WERI-Rb-1 (cell line): ENCODE results near the gene TEKT1.
"Not testable (repeated sequence)": the region's sequence is repeated elsewhere in the genome, so short reads cannot be mapped to it uniquely, and the experiment has no call there.

Source experiments
- DNase-seq: peaks from one replicate; pipeline ENCODE4 v3.0.0-alpha.2; 2020
- H3K27ac ChIP-seq: fragments of 250-450 bp; sonication (Bioruptor Pico); 2 replicates; pipeline ENCODE4 v1.5.1; 2020; ENCODE audit warnings: mild to moderate bottlenecking, moderate library complexity
- H3K27me3 ChIP-seq: fragments of 250-450 bp; sonication (Bioruptor Pico); 2 replicates; pipeline ENCODE4 v1.5.1; 2021; ENCODE audit warnings: mild to moderate bottlenecking, low read depth, moderate library complexity; ENCODE audit not compliant: insufficient read depth, severe bottlenecking
- H3K36me3 ChIP-seq: fragments of 250-450 bp; sonication (Bioruptor Pico); 2 replicates; pipeline ENCODE4 v1.5.1; 2020; ENCODE audit warnings: mild to moderate bottlenecking, moderate library complexity
- H3K4me3 ChIP-seq: 2 replicates; pipeline ENCODE4 v1.5.1; 2011; ENCODE audit warnings: low read depth, mild to moderate bottlenecking, control low read depth, low read length
- H3K9me3 ChIP-seq: fragments of 250-450 bp; sonication (Bioruptor Pico); 2 replicates; pipeline ENCODE4 v1.5.1; 2021; ENCODE audit warnings: mild to moderate bottlenecking, moderate library complexity; ENCODE audit not compliant: severe bottlenecking
- TF ChIP-seq, protein P1 (sequence below): IDR thresholded peaks from 2 replicates; pipeline ENCODE4 v1.5.1; 2011; ENCODE audit warnings: low read depth, mild to moderate bottlenecking, control low read depth, inconsistent platforms, low read length

Gene TEKT1

DNA sequence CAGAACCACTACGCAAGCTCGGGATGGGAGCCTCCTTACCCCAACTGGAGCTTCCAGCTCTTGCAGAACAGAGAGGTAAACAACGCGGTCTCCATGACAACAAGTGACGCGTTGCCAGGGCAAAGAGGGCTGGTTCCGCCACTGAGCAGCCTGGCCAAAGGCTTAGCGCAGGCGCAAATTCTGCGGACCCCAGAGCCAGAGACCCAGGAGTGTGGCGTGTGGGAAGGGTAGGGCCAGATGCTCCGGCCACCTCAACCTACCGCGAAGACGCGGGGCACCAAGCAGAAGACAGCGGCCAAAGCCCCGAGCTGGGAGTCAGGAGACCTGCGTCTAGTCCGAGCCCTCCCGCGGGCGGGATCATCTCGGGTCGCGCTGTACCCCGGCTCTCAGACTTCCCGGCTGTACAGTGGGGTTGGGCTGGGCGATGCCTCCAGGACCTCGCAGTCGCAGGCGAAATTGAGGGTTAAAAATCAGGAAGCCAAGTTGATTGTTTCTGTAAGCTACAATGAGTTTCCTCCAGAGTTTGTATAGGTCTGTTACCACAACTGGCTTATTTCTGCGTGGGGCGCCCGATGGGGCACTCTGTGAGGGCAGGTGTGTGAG, at the start of gene TEKT1:
TSS of gene TEKT1 (minus strand) at position 69 of the 603 bp plus-strand sequence. CDS start 1,353 bp downstream, outside the sequence.
- no peak within 1 kb of the TSS for H3K4me3 ChIP-seq
- TF ChIP-seq, protein P1, sequence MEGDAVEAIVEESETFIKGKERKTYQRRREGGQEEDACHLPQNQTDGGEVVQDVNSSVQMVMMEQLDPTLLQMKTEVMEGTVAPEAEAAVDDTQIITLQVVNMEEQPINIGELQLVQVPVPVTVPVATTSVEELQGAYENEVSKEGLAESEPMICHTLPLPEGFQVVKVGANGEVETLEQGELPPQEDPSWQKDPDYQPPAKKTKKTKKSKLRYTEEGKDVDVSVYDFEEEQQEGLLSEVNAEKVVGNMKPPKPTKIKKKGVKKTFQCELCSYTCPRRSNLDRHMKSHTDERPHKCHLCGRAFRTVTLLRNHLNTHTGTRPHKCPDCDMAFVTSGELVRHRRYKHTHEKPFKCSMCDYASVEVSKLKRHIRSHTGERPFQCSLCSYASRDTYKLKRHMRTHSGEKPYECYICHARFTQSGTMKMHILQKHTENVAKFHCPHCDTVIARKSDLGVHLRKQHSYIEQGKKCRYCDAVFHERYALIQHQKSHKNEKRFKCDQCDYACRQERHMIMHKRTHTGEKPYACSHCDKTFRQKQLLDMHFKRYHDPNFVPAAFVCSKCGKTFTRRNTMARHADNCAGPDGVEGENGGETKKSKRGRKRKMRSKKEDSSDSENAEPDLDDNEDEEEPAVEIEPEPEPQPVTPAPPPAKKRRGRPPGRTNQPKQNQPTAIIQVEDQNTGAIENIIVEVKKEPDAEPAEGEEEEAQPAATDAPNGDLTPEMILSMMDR: no peak
- DNase-seq: peak; percentile 62
- H3K9me3 ChIP-seq: no peaks in the 10 kb centered on the region
- no peak within 1 kb of the TSS for H3K27ac ChIP-seq
- no peaks in the 10 kb centered on the region for H3K36me3 ChIP-seq
- H3K27me3 ChIP-seq: peaks cover 99% of the 10 kb centered on the region

DNA sequence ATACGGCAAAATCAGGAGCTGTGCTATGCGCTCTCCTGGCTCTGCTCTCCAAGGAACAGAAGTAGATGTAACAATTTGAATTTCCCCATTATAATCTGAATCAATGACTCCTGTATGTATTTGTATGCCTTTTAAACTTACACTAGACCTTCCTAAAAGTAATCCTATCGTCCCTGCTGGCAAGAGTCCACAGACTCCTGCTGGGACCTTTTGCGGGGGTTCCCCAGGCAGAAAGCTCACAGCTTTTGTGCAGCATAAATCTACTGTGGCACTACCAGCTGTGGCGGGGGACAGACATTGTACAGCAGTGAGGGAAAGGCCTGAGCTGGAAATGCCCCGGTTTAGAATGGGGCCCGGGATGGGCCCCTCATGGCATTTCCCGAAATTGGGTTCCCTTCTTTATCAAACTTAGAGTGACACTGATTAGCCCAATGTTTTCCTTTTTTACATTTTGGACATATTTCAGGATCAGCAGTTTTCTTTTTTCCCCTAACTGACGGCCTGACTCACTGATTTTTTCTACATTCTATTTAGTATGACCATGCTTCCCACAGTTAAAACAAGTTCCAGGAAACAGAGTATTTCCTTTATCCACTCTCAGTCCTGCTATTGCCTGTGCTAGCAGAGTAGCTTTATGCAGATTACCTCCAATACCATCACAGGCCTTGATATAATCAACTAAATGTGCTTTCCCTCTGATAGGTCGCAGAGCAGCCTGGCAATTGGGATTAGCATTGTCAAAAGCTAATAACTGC, 47.9 kb upstream of the TEKT1 start:
- H3K36me3 ChIP-seq, H3K4me3 ChIP-seq, H3K27ac ChIP-seq, DNase-seq, H3K9me3 ChIP-seq: not testable (repeated sequence)
- peaks cover 38% of the 10 kb centered on the region for H3K27me3 ChIP-seq

DNA sequence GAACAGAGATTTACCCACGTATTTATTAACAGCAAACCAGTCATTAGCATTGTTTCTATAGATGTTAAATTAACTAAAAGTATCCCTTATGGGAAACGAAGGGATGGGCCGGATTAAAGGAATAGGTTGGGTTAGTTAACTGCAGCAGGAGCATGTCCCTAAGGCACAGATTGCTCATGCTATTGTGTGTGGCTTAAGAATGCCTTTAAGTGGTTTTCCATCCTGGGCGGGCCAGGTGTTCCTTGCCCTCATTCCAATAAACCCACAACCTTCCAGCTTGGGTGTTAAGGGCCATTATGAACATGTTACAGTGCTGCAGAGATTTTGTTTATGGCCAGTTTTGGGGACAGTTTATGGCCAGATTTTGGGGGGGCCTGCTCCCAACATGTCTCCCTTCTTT, 43.7 kb upstream of the TEKT1 start:
- H3K27me3 ChIP-seq: peaks cover 54% of the 10 kb centered on the region
- not testable (repeated sequence) for DNase-seq, H3K9me3 ChIP-seq, H3K36me3 ChIP-seq, H3K4me3 ChIP-seq, H3K27ac ChIP-seq

DNA sequence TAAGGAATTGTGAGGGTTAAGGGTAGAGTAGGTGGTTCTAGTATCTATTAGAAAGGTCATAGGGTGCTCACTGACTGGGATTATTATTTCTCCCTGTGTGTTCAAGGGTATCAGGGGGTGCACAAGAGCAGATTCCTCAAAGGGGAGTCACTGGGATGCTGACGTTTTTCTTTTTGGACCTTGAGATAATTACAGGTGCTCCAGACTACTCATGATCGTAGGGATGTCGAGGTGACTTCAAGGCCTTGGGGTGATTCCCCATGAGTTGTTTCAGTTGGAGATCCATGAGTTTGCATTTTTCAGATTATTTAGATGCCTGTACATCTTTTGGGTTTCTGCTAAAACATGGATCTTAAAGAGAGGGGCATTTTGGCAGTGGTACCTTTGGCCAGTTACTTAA, 41.4 kb upstream of the TEKT1 start:
- Histone ChIP-seq H3K36me3 (no peaks in the 10 kb centered on the region), H3K27me3 (peaks cover 76% of the 10 kb centered on the region), H3K4me3 (no peak overlapping the region), H3K27ac (no peak overlapping the region), H3K9me3 (no peaks in the 10 kb centered on the region)
- TF ChIP-seq, protein P1: no peak
- no peak for DNase-seq

DNA sequence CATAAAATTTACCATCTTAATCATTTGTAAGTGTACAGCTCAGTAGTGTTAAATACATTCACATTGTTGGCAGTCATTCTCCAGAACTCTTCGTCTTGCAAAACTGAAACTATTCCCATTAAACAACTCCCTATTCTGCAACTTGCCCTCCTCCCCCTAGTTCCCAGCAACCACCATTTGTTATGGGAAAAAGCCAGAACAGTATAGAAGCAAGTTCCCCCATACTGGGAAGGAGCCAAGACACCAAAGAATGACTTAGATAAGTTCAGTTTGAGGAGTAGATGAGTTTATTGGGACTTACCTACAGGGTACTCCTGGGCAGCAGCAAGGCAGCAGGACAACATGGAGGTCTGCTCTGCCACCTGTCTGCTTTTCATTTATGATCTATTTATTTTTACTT, 39.3 kb upstream of the TEKT1 start:
- Histone ChIP-seq H3K27ac (no peak overlapping the region), H3K36me3 (no peaks in the 10 kb centered on the region), H3K4me3 (no peak overlapping the region), H3K27me3 (peaks cover 85% of the 10 kb centered on the region), H3K9me3 (peaks cover 2% of the 10 kb centered on the region)
- TF ChIP-seq, protein P1: no peak
- no peak for DNase-seq

DNA sequence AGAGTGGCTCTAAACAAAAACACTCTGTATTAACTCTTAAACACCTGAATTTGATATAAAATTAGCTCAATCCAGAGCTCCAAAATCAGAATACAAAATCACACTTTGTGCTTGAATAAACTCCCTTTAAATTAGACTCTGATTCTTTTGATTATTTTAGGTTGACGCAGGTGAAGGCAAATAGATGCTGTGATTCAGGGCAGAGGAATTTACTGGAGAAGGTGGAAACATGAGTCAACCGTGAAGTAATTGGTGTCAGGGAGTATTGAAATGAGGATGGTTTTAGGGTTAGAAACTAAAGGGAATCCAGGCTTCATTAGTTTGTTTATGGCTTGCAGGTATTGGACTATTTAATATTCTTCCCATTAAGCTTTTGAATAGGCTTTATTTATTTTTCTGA, 37.1 kb upstream of the TEKT1 start:
- Histone ChIP-seq H3K9me3 (peaks cover 2% of the 10 kb centered on the region), H3K27ac (no peak overlapping the region), H3K4me3 (no peak overlapping the region), H3K27me3 (peaks cover 93% of the 10 kb centered on the region), H3K36me3 (no peaks in the 10 kb centered on the region)
- DNase-seq: no peak
- TF ChIP-seq, protein P1: no peak
